Measurements from ENCODE around the gene CASTOR2. TPM values are rescaled to one million over a fixed set of nuclear protein-coding genes. Genes with fewer than 3 reads are reported as not detected.

CASTOR2 gene
- total RNA-seq, 1 experiment from 2014 or later, result 6.3 TPM

- no TSS peak for BruUV-seq (replicated peaks)
- Histone ChIP-seq H3F3A (ENCODE audit: low read length, unreplicated experiment) (no peaks in the 10 kb centered on the region), H4K20me1 (ENCODE audit: low read length) (no peaks in the 10 kb centered on the region), H3K9ac (ENCODE audit: low read length) (no peak overlapping the region), H3K4me1 (ENCODE audit: insufficient read depth, low read length) (no peaks in the 10 kb centered on the region), H3K27me3 (ENCODE audit: low read length) (no peaks in the 10 kb centered on the region), H3K79me2 (ENCODE audit: low read length) (no peaks in the 10 kb centered on the region), H3K36me3 (ENCODE audit: low read depth, low read length) (peaks cover 35% of the 10 kb centered on the region), H3K4me2 (ENCODE audit: low read length) (no peak overlapping the region), H3K27ac (ENCODE audit: low read length) (no peak overlapping the region), H3K4me3 (ENCODE audit: low read length) (no peak overlapping the region), H3K9me3 (ENCODE audit: low read length) (no peaks in the 10 kb centered on the region), H2AFZ (ENCODE audit: low read length) (no peak overlapping the region), H3K9me2 (replicated peaks; ENCODE audit: low read length) (no peaks in the 10 kb centered on the region)
- DNase-seq (no peak), ATAC-seq (peak; percentile 58; the same call in 1 of the 2 replicates)
- TF ChIP-seq EZH2phosphoT487 (IDR thresholded peaks at IDR 0.05; ENCODE audit: borderline replicate concordance, low read length), result no peak
- no peak for TF ChIP-seq CTCF (conservative IDR thresholded peaks at IDR 0.05; ENCODE audit: low read depth, low read length)
- TF ChIP-seq EZH2 (IDR thresholded peaks at IDR 0.05; ENCODE audit: low read length, unreplicated experiment), result no peak
- intact Hi-C loops (cut with micrococcal nuclease), result no loop called here
- ChIA-PET POLR2A (ENCODE audit: unreplicated experiment) (no interaction called here), CTCF (no interaction called here)
These were observed 91.6 kb downstream of the CASTOR2 start for GRCh38 chr7:75055830-75056772.

GRCh38 chr7:75058406-75058805 lies 93.9 kb downstream of the CASTOR2 start:
- ChIA-PET CTCF (no interaction called here), POLR2A (ENCODE audit: unreplicated experiment) (no interaction called here)
- Histone ChIP-seq H3F3A (ENCODE audit: low read length, unreplicated experiment) (no peaks in the 10 kb centered on the region), H3K4me3 (ENCODE audit: low read length) (no peak overlapping the region), H3K4me1 (ENCODE audit: insufficient read depth, low read length) (no peaks in the 10 kb centered on the region), H3K27ac (ENCODE audit: low read length) (no peak overlapping the region), H3K4me2 (ENCODE audit: low read length) (no peak overlapping the region), H3K9me2 (replicated peaks; ENCODE audit: low read length) (no peaks in the 10 kb centered on the region), H3K9me3 (ENCODE audit: low read length) (no peaks in the 10 kb centered on the region), H2AFZ (ENCODE audit: low read length) (no peak overlapping the region), H3K27me3 (ENCODE audit: low read length) (no peaks in the 10 kb centered on the region), H4K20me1 (ENCODE audit: low read length) (no peaks in the 10 kb centered on the region), H3K36me3 (ENCODE audit: low read depth, low read length) (peaks cover 32% of the 10 kb centered on the region), H3K79me2 (ENCODE audit: low read length) (no peaks in the 10 kb centered on the region), H3K9ac (ENCODE audit: low read length) (no peak overlapping the region)
- ATAC-seq (no peak), DNase-seq (no peak)
- intact Hi-C loops (cut with micrococcal nuclease), result no loop called here
- no peak for TF ChIP-seq EZH2phosphoT487 (IDR thresholded peaks at IDR 0.05; ENCODE audit: borderline replicate concordance, low read length)
- TF ChIP-seq CTCF (conservative IDR thresholded peaks at IDR 0.05; ENCODE audit: low read depth, low read length), result no peak
- no peak for TF ChIP-seq EZH2 (IDR thresholded peaks at IDR 0.05; ENCODE audit: low read length, unreplicated experiment)
- BruUV-seq (replicated peaks), result no TSS peak

- Histone ChIP-seq H3K9me2 (replicated peaks; ENCODE audit: low read length) (no peaks in the 10 kb centered on the region), H3K9ac (ENCODE audit: low read length) (no peak overlapping the region), H2AFZ (ENCODE audit: low read length) (no peak overlapping the region), H3K27me3 (ENCODE audit: low read length) (no peaks in the 10 kb centered on the region), H3K27ac (ENCODE audit: low read length) (no peak overlapping the region), H3K4me1 (ENCODE audit: insufficient read depth, low read length) (no peaks in the 10 kb centered on the region), H3F3A (ENCODE audit: low read length, unreplicated experiment) (no peaks in the 10 kb centered on the region), H3K4me3 (ENCODE audit: low read length) (no peak overlapping the region), H3K36me3 (ENCODE audit: low read depth, low read length) (peaks cover 18% of the 10 kb centered on the region), H4K20me1 (ENCODE audit: low read length) (no peaks in the 10 kb centered on the region), H3K79me2 (ENCODE audit: low read length) (no peaks in the 10 kb centered on the region), H3K4me2 (ENCODE audit: low read length) (no peak overlapping the region), H3K9me3 (ENCODE audit: low read length) (no peaks in the 10 kb centered on the region)
- no TSS peak for BruUV-seq (replicated peaks)
- ATAC-seq (no peak), DNase-seq (no peak)
- TF ChIP-seq EZH2 (IDR thresholded peaks at IDR 0.05; ENCODE audit: low read length, unreplicated experiment), result no peak
- TF ChIP-seq CTCF (conservative IDR thresholded peaks at IDR 0.05; ENCODE audit: low read depth, low read length), result no peak
- no peak for TF ChIP-seq EZH2phosphoT487 (IDR thresholded peaks at IDR 0.05; ENCODE audit: borderline replicate concordance, low read length)
- CTCF ChIA-PET, result no interaction called here
- POLR2A ChIA-PET (ENCODE audit: unreplicated experiment), result no interaction called here
- intact Hi-C loops (cut with micrococcal nuclease), result no loop called here
These were observed 99.8 kb downstream of the CASTOR2 start for GRCh38 chr7:75064291-75064690.
